GM21619 (cell line): ENCODE data around the gene ACVR2B.
"Not testable (repeated sequence)": the region's sequence is repeated elsewhere in the genome, so short reads cannot be mapped to it uniquely, and the experiment has no call there.

Source experiments
- ATAC-seq: cut with Tn5 transposase; IDR thresholded peaks from one replicate; pipeline ENCODE4 v1.9.1; 2021; ENCODE audit not compliant: unreplicated experiment

The ACVR2B gene

DNA sequence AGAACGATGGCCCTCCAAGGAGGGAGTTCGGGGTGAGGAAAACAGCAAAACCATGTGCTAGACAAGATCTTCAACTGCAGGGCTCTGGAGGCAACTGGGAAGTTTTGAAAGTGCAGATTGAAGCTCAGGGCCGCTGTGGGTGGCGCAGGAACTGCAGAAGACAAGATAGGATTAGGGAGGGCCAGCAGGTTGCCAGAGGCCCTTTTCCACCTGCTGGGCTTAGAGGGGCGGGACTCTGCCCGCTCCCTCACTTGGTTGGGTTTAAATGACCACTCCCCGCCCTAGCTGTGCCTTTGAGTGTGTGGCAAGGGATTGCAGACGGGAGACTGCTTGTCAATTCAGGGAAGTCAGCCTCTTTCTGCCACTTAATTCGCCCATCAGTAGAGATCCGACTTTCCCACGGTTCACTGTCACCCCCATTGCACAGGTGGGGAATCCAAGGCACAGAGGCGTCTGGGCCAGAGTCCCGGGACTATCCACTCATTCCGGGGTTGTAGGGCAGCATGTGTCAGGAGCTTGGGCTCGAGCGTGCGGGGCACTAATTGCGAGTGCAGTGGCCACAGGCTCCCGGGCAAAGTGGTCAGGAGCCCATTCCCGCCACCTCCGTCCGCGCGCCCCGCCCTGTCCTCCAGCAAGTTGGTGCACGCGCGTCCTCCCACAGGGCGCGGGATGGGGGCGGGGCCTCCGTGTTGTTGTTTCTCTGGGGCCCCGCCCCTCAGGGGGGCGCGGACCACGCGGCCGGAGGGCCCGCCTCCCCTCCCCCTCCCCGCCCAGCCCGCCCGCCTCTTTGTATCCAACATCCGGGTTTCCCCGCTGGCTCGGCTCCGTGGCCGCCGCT lies at the start of gene ACVR2B:
TSS of gene ACVR2B (plus strand) at position 816 of the 838 bp plus-strand sequence. CDS start 433 bp downstream, outside the sequence.
- peak; percentile 52 for ATAC-seq

DNA sequence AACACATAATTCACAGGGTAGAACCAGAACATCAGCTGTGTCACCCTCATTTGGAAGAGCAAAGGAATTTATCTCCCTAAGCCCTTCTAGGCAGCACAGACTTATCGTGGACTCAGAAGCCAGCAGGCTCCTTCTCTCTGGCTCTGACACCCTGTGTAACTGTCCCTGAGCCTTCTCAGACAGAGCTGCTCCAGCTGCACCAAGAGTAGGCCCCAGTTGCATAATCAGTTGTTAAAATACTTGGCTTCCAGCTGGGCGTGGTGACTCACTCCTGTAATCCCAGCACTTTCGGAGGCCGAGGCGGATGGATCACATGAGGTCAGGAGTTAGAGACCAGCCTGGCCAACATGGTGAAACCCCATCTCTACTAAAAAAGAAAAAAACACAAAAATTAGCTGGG lies 49.4 kb upstream of the ACVR2B start:
- no peak for ATAC-seq

DNA sequence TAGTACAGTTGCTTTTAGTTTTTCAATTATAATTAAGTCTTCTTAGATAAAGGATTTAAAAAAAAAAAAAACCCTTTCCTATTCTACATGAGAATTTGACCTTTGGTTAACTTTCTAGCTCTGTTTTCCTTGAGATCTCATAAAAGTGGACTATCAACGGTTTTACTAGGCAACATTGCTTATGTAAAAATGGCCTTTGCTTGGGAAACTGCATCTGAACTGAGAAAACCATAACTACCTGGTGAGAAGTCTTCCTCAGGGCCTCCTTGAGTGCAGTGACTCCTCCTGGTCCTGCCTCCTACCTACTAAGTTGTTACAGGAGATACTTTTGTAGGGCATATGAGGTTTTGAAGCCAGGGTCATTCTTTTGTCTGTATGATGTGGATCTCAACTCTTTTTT lies 42.1 kb upstream of the ACVR2B start:
- no peak for ATAC-seq

DNA sequence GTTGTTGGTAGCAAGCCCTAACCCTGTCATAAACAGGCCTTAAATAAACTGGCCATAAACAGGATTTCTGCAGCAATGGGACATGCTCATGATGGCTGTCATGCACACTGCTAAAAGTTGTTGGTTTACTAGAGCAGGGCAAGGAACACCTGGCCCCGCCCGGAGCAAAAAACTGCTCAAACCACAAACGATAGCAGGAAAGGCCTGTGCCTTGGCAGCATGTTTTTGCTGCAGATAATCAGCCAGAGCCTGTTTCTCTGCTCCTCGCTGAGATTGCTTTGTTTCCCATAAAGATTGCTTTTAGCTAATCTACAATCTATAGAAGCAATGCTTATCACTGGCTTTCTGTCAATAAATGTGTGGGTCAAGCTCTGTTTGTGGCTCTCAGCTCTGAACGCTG lies 32.9 kb upstream of the ACVR2B start:
- ATAC-seq = not testable (repeated sequence)

DNA sequence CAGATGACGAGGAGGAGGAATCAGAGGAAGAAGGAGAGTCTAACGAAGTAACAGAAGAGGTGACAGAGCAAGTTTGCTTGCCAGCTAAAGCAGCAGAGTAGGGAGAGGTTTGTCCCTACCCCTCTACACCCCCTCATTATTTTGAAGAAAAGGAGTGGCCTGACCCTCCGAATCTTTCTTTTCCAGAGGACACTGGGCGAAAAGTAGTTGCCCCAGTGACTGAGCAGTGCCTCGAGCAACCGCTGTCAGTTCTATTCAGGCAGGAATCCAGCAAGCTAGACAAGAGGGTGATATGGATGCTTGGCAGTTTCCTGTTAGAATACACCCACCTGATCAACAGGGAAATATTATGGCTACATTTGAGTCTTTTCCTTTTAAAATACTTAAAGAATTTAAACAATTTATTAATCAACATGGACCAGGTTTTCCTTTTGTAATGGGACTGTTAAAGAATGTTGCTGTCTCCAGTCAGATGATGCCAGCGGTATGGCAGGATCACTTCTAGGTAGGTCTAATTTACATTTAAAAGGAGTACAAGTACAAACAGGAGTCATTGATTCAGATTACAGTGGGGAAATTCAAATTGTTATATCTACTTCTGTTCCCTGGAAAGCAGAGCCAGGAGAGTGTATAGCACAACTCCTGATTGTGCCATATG lies 31.9 kb upstream of the ACVR2B start:
- ATAC-seq = no peak

DNA sequence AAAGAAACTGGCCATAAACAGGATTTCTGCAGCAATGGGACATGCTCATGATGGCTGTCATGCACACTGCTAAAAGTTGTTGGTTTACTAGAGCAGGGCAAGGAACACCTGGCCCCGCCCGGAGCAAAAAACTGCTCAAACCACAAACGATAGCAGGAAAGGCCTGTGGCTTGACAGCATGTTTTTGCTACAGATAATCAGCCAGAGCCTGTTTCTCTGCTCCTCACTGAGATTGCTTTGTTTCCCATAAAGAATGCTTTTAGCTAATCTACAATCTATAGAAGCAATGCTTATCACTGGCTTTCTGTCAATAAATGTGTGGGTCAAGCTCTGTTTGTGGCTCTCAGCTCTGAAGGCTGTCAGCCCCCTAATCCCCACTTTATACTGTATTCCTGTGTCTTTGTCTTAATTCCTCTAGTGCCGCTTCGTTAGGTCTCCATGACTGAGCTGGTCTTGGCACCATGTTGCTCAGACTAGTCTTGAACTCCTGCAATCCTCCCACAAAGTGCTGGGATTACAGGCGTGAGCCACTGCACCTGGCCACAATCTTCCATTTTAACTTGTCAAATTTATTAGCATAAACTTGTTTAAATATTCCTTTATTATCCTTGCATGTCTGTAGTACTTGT lies 26.8 kb upstream of the ACVR2B start:
- not testable (repeated sequence) for ATAC-seq

DNA sequence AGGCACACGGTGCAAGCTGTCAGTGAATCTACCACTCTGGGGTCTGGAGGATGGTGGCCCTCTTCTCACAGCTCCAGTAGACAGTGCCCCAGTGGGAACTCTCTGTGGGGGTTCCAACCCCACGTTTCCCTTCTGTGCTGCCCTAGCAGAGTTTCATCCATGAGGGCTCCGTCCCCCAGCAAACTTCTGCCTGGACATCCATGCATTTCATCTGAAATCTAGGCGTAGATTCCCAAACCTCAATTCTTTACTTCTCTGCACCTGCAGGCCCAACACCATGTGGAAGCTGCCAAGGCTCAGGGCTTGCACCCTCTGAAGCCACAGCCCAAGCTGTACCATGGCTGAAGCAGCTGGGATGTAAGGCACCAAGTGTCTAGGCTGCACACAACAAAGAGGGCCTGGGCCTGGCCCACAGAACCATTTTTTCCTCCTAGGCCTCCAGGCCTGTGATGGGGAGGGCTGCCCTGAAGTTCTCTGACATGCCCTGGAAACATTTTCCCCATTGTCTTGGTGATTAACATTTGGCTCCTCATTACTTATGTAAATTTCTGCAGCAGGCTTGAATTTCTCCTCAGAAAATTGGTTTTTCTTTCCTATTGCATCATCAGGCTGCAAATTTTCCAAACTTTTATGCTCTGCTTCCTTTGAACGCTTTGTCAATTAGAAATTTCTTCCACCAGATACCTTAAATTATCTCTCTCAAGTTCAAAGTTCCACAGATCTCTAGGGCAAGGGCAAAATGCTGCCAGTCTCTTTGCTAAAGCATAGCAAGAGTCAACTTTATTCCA lies 20.6 kb upstream of the ACVR2B start:
- not testable (repeated sequence) for ATAC-seq

DNA sequence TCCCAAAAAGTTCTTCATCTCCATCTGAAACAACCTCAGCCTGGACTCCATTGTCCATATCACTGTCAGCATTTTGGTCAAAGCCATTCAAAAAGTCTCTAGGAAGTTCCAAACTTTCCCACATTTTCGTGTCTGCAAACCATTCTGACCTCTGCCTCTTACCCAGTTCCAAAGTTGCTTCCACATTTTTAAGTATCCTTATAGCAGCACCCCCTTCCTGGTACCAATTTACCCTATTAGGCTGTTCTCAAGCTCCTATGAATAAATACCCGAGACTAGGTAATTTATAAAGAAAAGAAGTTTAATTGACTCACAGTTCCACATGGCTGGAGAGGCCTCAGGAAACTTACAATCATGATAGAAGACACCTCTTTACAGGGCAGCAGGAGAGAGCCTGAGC lies 20.0 kb upstream of the ACVR2B start:
- ATAC-seq = not testable (repeated sequence)

DNA sequence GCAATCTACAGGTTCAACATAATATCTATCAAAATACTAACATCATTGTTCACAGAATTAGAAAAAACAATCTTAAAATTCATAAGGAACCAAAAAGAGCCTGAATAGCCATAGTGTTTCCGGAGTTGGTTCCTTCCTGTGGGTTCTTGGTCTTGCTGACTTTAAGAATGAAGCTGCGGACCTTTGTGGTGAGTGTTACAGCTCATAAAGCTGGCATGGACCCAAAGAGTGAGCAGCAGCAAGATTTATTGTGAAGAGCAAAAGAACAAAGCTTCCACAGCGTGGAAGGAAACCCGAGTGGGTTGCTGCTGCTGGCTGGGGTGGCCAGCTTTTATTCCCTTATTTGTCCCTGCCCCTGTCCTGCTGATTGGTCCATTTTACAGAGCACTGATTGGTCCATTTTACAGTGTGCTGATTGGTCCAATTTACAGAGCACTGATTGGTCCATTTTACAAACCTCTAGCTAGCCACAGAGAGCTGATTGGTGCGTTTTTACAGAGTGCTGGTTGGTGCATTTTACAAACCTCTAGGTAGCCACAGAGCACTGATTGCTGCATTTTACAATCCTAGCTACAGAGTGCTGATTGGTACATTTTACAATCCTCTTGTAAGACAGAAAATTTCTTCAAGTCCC lies 15.1 kb upstream of the ACVR2B start:
- not testable (repeated sequence) for ATAC-seq

DNA sequence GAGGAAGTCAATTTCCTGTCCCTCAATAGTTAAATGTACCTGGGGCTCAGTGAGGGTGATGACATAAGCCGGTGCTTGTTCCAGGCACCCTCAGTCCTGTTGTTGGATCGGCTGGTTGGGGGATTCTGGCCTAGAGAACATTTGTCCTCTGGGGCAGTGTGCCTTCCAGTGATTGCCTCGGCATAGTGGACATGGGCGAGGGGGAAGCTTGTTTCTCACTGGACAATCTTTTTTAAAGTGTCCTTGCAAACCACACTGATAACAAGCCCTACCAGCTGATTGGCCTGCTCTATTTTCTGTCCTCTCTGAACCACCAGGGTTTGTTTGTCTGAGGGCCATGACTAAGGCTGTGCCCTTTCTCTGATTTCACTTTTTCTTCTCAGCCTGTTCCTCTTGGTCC lies 10.5 kb upstream of the ACVR2B start:
- ATAC-seq = not testable (repeated sequence)

DNA sequence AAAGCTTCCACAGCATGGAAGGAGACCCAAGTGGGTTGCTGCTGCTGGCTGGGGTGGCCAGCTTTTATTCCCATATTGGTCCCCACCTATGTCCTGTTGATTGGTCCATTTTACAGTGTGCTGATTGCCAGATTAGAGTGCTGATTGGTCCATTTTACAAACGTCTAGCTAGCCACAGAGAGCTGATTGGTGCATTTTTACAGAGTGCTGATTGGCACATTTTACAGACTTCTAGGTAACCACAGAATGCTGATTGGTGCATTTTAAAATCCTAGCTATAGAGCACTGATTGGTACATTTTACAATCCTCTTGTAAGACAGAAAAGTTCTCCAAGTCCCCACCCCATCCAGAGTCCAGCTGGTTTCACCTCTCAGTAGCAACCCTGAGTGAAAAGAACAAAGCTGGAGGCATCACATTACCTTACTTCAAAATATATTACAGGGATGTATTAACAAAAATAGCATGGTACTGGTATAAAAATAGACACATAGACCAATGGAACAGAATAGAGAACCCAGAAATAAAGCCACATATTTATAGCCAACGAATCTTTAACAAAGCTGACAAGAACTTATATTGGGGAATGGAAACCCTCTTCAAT lies 7.5 kb upstream of the ACVR2B start:
- ATAC-seq = no peak

DNA sequence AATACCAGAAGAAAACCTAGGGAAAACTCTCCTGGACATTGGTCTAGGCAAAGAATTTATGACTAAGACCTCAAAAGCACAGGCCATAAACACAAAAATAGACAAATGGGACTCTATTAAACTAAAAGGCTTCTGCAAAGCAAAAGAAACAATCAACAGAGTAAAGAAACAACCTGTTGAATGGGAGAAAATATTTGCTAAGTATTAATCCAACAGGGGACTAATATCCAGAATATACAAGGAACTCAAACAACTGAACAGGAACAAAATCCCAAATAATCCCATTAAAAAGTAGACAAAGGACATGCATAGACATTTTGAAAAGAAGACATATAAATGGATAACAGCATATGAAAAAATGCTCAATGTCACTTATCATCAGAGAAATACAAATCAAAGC lies 6.9 kb upstream of the ACVR2B start:
- ATAC-seq = no peak

DNA sequence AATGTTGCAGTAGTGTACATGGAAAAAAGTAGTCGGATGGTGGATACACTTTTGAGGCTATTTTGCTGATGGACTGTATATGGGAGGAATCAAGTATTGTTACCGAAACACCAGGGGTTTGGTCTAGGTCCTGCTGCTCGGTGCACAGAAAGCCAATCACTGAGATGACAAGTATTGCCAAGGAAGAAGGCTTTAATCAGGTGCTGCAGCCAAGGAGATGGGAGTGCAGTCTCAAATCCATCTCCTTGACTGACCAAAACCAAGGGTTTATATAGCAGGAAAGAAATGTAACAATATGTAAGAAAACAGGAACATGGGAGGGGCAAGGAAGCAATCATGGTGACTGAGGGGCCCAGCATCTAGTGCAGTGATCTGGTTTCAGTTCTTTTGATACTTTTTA lies 2.8 kb upstream of the ACVR2B start:
- no peak for ATAC-seq

DNA sequence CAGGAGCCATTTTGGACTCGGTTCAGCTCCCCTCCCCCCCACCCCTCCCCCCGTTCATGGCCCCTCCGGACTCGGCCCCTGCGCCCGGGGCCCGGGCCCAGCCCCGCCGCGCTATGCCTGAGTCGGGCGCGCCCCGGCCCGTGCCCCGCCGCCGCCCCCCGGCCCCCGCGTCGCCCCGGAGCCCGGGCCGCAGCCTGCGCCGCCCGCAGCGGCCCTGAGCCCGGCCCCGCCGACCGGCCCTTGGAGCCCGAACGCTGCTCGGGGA lies 155 bp downstream of the ACVR2B start:
- no peak for ATAC-seq

DNA sequence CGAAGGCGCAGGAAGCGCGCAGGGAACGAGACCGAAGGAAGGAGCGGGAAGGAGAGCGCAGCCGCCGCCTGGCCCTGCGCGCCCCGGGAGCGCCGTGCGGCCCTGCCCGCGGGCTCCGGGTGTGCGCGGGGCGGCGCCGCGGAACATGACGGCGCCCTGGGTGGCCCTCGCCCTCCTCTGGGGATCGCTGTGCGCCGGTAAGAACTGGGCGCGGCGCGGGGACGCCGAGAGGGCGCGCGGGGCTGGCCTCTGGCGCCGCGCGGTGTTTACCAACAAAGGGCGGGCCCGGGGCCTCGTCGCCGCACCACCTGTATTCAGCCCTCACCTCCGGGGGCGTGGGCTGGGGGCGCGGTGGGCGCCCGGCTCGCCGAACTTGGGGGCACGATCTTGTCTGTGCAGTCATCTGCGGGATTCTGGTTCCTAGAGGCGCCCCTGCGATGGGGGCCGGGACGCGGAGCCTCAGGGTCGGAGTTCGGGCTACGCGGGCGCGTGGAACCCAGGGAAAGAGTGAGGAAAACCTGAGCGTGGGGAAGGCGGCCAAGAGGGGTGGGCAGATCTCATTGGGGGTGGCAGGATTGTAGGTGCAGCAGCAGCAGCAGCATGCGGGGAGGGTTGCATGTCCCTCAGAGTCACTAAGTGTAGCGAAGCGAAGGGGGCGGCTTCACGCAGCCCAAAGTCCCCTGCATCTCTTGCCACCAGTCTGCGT lies 641 bp downstream of the ACVR2B start:
- peak; percentile 22 for ATAC-seq

DNA sequence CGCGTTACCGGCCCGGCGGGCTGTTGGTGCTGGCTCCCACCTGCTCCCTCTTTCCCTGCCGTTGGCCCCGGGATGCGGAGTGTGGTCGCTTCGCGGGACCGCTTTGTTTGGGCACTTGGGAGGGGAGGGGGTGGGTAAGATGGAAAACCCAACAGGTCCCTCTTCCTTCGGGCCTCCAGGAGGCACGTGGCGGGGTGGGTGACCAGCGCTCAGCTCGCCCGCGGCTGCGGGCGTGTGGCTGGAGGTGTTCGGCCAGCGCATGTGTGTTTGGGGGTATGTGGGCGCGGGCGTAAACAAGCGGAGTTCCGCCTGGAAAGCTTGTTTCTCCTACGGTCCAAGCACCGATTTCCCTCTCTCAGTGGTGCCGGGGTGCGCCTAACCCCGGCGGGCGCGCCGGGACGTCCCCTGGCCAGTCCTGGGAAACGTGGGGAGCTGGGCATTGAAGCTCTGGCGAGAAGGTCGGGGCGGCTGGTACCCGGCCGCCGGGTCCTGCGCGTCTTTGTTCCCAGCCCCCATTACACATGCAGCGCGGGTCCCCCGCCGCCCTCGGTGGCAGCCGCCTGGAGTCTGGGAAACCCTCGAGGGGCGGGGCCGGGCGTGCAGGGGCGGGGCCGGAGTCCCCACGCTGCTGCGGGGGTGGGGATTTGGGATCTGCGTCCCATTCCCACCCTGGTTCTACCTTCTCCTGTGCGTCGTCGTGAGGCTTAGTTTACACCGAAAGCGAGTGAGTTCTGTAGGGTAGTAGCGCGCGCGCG lies 1.4 kb downstream of the ACVR2B start:
- ATAC-seq = peak; percentile 37

DNA sequence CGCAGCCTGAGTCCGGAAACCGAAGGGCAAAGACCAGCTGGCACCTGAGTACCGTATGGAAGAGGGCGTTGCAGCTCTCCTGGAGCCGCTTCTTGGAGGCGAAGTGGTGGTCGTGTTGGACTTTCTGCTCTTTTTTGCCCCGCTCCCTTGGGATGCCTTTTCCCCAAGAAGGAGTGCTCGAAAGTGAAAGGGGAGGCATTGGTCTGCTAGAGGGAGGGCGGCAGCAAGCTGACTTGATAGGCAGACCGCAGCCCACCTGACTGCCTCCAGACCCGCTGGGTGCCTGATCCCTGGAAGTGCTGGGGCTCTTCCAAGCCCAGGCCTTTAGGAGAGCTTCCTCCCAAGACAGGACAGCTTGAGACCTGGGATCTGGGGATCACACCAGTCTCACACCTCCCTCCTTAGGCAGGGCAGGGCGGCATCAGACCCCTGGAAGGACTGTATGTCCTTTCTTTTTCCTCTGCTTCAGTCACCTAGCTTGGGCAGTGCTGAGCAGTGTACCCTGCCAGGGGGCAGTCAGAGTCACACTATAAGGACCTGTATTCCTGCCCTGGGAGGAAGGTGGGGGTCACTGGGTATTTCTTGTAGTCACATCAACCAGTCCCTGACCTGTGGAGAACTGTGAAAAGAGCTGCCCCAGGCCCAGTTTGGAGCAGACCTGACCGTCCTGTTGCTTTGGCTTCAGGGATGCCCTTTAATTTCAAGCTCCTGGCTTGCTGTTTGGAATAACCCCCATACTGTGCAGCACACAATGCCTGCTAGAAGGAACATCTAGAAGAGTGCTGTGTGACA lies 2.1 kb downstream of the ACVR2B start:
- ATAC-seq = peak; percentile 18
